NB4 (cell line): Measurements from ENCODE around the gene ADGRG7.
"Not testable (repeated sequence)": the region's sequence is repeated elsewhere in the genome, so short reads cannot be mapped to it uniquely, and the experiment has no call there.

Experiments
- DNase-seq: peaks from one replicate; pipeline ENCODE4 v3.0.0; 2010; ENCODE audit warnings: low read depth
- H3K4me3 ChIP-seq: one replicate; pipeline ENCODE4 v1.5.1; 2011; ENCODE audit warnings: mild to moderate bottlenecking, low read depth, low read length, moderate library complexity
- MAX ChIP-seq: IDR thresholded peaks from 2 replicates; pipeline ENCODE4 v1.6.1; 2011; ENCODE audit warnings: low read depth, low read length
- MYC ChIP-seq: IDR thresholded peaks from 2 replicates; pipeline ENCODE4 v1.6.1; 2011; ENCODE audit warnings: low read depth, low read length
- POLR2A ChIP-seq: IDR thresholded peaks from 2 replicates; pipeline ENCODE4 v1.6.1; 2011; ENCODE audit warnings: mild to moderate bottlenecking; ENCODE audit not compliant: insufficient read length; ENCODE audit errors: extremely low read depth
- TF ChIP-seq, protein P1 (sequence below): IDR thresholded peaks from one replicate; pipeline ENCODE4 v1.5.1; 2012; ENCODE audit warnings: low read depth, low read length

The ADGRG7 gene

DNA sequence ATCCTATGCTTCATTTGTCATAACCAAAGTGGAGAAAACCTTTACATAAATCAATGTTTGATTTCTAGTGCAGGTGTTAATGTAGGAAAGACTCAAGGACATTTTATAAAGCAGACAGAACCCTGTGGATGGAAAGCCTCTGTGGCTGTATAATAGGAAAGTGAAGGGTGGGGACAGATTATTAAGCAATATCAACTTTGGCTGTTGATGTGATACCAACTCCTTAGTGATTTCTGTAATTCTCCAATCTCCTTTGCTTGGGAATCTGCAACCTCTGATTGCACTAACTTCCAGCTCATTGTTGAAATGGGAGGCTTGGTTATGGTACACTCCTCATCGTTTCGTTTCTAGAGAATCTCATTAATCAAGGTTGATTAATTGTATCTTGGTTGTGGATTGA, 29.3 kb upstream of the ADGRG7 start:
- DNase-seq, result no peak
- TF ChIP-seq, protein P1, sequence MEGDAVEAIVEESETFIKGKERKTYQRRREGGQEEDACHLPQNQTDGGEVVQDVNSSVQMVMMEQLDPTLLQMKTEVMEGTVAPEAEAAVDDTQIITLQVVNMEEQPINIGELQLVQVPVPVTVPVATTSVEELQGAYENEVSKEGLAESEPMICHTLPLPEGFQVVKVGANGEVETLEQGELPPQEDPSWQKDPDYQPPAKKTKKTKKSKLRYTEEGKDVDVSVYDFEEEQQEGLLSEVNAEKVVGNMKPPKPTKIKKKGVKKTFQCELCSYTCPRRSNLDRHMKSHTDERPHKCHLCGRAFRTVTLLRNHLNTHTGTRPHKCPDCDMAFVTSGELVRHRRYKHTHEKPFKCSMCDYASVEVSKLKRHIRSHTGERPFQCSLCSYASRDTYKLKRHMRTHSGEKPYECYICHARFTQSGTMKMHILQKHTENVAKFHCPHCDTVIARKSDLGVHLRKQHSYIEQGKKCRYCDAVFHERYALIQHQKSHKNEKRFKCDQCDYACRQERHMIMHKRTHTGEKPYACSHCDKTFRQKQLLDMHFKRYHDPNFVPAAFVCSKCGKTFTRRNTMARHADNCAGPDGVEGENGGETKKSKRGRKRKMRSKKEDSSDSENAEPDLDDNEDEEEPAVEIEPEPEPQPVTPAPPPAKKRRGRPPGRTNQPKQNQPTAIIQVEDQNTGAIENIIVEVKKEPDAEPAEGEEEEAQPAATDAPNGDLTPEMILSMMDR, result no peak
- TF ChIP-seq MAX, result no peak
- no peak for TF ChIP-seq POLR2A
- TF ChIP-seq MYC, result no peak
- H3K4me3 ChIP-seq, result no peak overlapping the region

GRCh38 chr3:100581650-100582049, 27.8 kb upstream of the ADGRG7 start:
- DNase-seq, result no peak
- no peak overlapping the region for H3K4me3 ChIP-seq
- TF ChIP-seq MYC (no peak), POLR2A (no peak), MAX (no peak)
- TF ChIP-seq, protein P1, result no peak

GRCh38 chr3:100582157-100582556, 27.2 kb upstream of the ADGRG7 start:
- H3K4me3 ChIP-seq, DNase-seq: not testable (repeated sequence)

- DNase-seq, result no peak
- TF ChIP-seq MYC (no peak), POLR2A (no peak), MAX (no peak)
- TF ChIP-seq, protein P1, result no peak
- no peak overlapping the region for H3K4me3 ChIP-seq
Observed at GRCh38 chr3:100584101-100584660, 25.2 kb upstream of the ADGRG7 start.

- H3K4me3 ChIP-seq, result no peak overlapping the region
- no peak for TF ChIP-seq MAX
- TF ChIP-seq MYC, result no peak
- TF ChIP-seq, protein P1, result no peak
- TF ChIP-seq POLR2A, result no peak
- no peak for DNase-seq
Observed at GRCh38 chr3:100586832-100587231, 22.6 kb upstream of the ADGRG7 start.

DNA sequence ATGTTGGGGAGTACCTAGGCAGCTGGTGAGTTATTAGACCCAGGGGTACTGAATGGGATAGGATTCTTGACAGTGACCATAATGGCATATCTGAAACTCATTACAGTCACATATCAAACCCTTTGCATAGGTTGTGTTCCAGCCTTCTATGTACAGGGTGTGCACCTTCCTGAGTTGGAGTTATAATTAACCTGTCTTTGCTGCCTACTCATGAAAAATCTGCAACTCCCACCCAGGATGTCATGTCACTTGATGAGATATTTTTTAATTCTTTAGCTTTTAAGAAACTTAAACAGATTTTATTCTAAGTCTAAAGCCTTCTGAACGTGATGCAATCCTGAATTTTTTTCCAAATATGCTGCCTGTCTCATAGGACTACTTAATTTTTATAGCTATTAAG, 21.1 kb upstream of the ADGRG7 start:
- TF ChIP-seq, protein P1, result no peak
- TF ChIP-seq MAX, result no peak
- TF ChIP-seq POLR2A, result no peak
- TF ChIP-seq MYC, result no peak
- no peak for DNase-seq
- H3K4me3 ChIP-seq, result no peak overlapping the region
